ENCODE measurements around the gene TRIM67.
"Not testable (repeated sequence)": the region's sequence is repeated elsewhere in the genome, so short reads cannot be mapped to it uniquely, and the experiment has no call there.

The TRIM67 gene

GRCh38 chr1:231209531-231209930 lies 47.7 kb downstream of the TRIM67 start:
- FAIRE-seq = no peak

GRCh38 chr1:231210126-231210525 lies 48.3 kb downstream of the TRIM67 start:
- no peak for FAIRE-seq

- no peak for FAIRE-seq
Measured at GRCh38 chr1:231211005-231211857, 49.4 kb downstream of the TRIM67 start.

DNA sequence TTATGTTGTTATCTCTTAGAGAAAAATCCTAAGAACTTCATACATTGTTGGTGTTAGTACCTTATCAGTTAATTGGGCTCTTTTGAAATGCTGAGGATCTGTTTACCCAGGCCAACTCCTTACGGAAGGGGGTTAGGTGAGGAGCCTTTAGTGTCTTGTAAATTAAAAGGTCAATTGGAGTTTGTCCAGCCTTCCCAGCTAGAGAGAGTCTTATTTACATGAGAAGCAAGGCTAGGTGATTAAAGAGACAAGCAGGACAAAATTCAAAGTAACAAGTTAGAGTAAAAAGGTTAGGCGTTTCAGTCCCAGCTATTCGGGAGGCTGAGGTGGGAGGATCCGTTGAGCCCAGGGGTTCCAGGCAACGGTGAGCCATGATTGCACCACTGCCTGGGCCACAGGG lies 50.4 kb downstream of the TRIM67 start:
- not testable (repeated sequence) for FAIRE-seq

DNA sequence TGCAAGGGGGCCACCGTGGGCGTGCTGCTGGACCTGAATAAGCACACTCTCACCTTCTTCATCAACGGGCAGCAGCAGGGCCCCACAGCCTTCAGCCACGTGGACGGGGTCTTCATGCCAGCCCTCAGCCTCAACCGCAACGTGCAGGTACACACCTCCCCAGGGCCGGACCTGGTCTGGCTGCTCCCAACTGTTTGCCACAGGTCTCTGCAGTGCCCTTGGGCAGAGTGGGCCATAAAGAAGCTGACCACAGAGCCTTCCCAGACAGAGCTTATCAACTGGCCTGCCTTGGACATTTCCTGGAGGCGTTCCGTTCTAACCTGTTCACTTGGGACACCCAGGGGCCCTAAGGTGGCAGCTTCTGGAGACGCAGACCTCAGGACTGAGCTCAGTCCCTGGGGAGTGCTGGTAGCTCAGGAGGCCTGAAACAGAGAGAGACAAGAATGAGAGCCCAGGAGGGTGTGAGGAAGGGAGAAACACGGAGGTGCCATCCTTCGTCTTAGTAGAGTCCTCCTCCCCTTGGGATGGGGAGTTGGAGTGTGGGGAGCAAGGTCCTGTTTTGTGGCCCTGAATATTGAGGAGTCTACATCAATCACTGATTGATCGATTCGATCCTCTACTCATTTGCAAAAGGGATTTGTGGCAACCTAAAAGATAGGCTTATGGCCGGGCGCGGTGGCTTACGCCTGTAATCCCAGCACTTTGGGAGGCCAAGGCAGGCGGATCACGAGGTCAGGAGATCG lies 52.1 kb downstream of the TRIM67 start:
- no peak for FAIRE-seq

DNA sequence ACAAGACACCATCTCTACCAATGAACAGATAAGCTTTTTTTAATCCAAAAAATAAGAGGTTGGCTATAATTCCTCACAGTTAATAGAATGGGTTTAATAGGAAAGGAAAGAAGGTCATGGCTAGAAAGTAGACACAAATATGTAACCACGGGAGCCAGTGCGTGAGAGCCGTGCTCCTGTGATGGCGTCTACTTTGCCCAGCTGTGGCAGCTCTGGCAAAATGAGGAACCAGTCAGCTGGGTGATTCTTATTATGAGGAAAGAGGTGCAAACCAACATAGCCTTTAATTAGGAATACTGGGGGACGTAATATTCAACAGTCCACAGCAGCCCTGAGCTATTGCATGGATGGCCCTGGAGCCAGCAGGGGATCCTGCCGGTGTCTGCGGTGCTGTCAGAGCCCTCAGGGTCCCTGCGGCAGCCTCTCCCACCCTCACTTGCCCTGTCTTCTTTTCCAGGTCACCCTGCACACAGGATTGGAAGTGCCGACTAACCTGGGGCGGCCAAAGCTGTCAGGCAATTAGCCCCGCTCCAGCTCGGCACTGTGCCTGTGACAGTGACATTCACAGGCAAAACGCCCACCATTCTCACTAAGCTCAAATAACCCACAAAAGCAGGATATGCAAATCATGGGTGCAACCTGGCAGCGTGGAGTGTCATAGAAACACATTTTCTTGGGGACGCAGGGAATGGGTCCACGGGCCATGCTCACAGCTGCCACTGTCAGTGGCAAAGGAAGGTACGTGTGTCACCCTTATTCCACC lies 53.2 kb downstream of the TRIM67 start:
- FAIRE-seq = no peak

- no peak for FAIRE-seq
Measured at GRCh38 chr1:231215681-231216385, 54.0 kb downstream of the TRIM67 start.

DNA sequence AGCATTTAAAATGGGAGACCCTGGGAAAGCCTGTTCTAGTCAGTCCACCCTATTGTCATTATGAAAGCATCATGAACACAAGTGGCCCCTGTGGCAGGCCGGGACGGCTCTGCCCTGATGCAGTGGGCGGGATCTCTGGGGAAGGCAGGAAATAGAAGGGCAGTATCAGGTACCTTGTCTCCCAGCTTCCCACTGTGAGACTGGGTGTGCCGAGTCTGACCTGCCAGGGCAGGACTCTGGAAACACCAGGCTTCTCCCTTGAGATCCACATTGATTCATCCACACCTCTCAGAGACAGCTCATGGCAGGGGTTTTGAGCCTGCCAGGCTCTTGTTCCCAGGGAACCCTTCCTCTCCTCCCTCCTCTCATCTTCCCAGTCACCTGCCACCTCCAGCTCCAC lies 54.6 kb downstream of the TRIM67 start:
- FAIRE-seq = no peak

DNA sequence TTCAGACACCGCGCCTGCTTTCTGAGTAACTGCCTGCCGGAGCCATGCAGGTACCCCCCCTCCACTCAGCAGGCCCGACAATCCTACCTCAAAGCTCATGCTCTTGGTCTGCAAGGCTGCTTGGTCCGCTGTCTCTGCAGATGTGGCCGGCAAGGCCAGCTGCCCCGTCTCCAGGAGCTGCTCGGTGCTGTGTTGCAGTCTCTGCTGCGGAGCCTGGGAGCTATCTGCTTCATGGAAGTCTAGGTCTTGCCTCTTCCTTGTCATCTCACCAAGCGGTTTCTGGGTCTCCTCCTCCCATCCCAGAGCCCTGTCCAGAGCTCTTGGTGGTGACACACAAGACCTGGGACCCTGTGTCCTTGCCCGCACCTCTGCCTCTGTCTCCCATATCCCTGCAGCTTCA lies 55.2 kb downstream of the TRIM67 start:
- FAIRE-seq = no peak

- FAIRE-seq = no peak
Measured at GRCh38 chr1:231218078-231218477, 56.2 kb downstream of the TRIM67 start.

DNA sequence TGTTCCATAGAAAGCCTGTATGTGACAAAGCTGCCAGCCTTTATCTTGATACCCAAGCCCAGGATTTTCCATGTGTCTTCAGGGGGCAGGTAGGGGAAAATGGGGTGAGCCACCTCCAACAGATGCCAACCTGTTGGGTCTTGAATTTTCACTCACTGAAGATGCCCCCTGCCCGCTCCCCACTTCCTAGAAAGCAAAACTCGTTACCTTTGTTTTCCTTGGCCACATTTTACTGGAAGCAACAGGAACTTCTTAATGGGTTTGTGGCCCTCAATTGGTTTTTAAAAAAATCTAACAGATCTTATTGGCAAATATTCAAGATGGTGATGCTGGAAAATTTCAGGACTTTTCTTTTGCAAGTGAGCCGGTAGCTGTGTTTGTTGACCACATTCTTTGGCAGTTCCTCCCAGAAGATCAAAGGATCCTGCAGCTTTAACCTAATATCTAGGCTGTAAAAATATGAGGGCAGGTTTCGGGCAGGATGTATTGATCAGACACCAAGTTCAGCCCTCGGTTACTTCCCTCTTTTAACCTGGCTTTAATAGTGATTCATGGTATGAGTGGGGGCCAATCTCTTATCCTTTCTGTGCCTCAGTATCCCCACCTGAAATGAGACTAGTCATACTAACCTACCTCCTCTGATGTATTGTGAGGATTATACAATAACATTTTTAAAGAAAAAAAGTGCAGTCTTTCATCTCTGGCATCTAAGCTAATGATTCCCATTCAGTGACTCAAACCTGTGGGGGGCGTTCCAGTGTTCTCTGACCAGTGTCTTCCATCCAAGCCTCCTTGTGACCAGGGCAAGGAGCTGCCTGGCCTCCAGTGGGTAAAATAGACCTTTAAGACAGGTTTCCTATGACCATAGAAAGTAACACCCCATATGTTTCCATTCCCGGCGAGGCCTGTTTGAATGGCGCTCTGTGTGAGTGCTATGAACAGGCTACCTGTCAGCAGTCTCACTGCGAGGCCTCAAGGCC lies 57.9 kb downstream of the TRIM67 start:
- FAIRE-seq = no peak

GRCh38 chr1:231220801-231221200 lies 58.9 kb downstream of the TRIM67 start:
- no peak for FAIRE-seq

GRCh38 chr1:231226156-231226555 lies 64.3 kb downstream of the TRIM67 start:
- no peak for FAIRE-seq

DNA sequence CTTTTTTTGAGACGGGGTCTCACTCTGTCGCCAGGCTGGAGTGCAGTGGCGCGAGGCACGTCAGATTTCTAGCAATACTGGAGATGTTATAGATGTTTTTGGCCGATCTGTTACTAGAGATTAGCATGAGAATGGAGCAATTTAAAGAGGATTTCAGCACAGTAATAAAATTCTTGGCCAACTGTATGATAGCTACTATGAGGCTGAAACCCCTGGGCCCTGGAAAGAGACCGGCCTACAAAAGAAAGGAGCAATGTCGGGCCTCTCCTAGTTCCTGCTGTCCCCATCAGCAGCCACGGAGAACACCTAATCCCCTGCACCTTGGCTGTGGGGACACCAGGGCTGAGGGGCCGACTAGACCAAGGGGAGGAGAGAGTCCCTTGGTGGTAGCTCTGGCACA lies 69.7 kb downstream of the TRIM67 start:
- no peak for FAIRE-seq

GRCh38 chr1:231232870-231233734 lies 71.2 kb downstream of the TRIM67 start:
- FAIRE-seq = no peak

GRCh38 chr1:231233735-231234417 lies 72.0 kb downstream of the TRIM67 start:
- no peak for FAIRE-seq

GRCh38 chr1:231234506-231234905 lies 72.6 kb downstream of the TRIM67 start:
- FAIRE-seq = no peak

- FAIRE-seq = no peak
Measured at GRCh38 chr1:231235526-231236207, 73.8 kb downstream of the TRIM67 start.

DNA sequence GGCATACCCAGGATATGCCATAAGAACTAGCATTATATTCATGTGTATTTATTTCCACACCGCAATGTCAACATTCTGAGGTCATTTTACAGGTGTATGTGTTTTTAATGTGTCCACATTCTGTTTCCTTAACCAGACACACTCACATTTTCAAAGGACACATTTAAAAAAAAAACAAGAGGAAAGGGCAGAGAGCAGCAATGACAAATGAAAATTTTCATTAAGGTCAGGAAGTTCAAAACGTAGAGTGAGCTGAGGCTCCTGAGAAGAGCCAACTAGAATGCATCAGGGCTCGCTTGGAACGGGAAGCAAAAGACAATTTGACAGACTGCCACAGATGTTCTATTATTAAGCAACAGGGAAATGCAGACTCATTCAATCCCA lies 74.3 kb downstream of the TRIM67 start:
- no peak for FAIRE-seq
